OCI-LY3 (cell line): ENCODE measurements around the gene MMEL1.

Source experiments
- EZH2phosphoT487 ChIP-seq: fragments of 200-600 bp; shearing (Covaris generic); IDR thresholded peaks from 2 replicates; pipeline ENCODE4 v1.6.1; 2018; ENCODE audit warnings: antibody characterized with exemption, mixed run types, low read depth
- TF ChIP-seq, protein P1 (sequence below): fragments of 200-600, 300-600 bp; sonication (generic); IDR thresholded peaks from 2 replicates; pipeline ENCODE4 v1.5.1; 2014; ENCODE audit warnings: antibody characterized with exemption, low read length, low read depth

DNA sequence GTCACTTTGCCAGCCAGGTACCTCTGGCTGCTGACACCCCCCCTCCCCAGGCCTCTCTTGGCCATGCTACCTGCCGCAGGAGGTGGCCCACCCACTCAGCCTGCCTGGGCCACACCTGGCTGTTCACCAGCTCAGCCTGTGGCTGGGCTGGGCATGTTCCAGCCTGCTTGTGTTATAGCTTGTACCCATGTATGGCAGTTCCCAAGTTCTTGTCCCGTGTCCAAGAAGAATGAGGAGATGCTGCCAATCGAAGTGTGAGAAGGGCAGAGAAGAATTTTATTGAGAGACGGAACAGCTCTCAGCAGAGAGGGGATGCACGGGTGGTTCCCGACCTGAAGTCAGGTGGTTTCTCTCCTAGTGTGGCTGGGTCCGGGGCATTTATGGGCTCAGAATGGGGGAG, 3.9 kb upstream of the MMEL1 start:
- TF ChIP-seq, protein P1, sequence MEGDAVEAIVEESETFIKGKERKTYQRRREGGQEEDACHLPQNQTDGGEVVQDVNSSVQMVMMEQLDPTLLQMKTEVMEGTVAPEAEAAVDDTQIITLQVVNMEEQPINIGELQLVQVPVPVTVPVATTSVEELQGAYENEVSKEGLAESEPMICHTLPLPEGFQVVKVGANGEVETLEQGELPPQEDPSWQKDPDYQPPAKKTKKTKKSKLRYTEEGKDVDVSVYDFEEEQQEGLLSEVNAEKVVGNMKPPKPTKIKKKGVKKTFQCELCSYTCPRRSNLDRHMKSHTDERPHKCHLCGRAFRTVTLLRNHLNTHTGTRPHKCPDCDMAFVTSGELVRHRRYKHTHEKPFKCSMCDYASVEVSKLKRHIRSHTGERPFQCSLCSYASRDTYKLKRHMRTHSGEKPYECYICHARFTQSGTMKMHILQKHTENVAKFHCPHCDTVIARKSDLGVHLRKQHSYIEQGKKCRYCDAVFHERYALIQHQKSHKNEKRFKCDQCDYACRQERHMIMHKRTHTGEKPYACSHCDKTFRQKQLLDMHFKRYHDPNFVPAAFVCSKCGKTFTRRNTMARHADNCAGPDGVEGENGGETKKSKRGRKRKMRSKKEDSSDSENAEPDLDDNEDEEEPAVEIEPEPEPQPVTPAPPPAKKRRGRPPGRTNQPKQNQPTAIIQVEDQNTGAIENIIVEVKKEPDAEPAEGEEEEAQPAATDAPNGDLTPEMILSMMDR, result no peak
- TF ChIP-seq EZH2phosphoT487, result no peak
